ENCODE data around the gene ZNF157. TPM values are rescaled to one million over a fixed set of nuclear protein-coding genes. Genes with fewer than 3 reads are reported as not detected.
A peak's percentile ranks its signal among the peaks of the same experiment; 100 is the strongest.
"Not testable (repeated sequence)": the region's sequence is repeated elsewhere in the genome, so short reads cannot be mapped to it uniquely, and the experiment has no call there.

The ZNF157 gene
- total and polyA plus RNA-seq, 5 experiments from 2014 or later: 0.34 to 2.2 (median 0.67) TPM

- ATAC-seq (peak; percentile 90 to 95), DNase-seq (peak; percentile 46 to 93 (median 78))
- Mint-ChIP-seq H3K36me3 (peaks cover 0 to 2% (median 0%) of the 10 kb centered on the region in 3 donors), H3K9me3 (peaks cover 0 to 9% (median 0%) of the 10 kb centered on the region in 9 donors), H3K4me1 (peaks cover 11 to 36% (median 28%) of the 10 kb centered on the region in 4 donors), H3K27me3 (no peaks in the 10 kb centered on the region), H3K4me3 (peak overlapping the region; percentile 63 to 86 (median 82)), H3K27ac (peak overlapping the region in 9 of 10 donors; percentile 73 to 95 (median 87))
- POLR2A ChIA-PET: interaction anchor here (0.7 to 1.2 kb wide), 2 partner anchors 134 to 219 kb away, joined by 3 read pairs; no protein-coding TSS in a partner anchor
Measured at GRCh38 chrX:47380268-47380667, 9.9 kb downstream of the ZNF157 start.

- POLR2A ChIA-PET: interaction anchor here (0.7 to 1.2 kb wide), 2 partner anchors 133 to 219 kb away, joined by 3 read pairs; no protein-coding TSS in a partner anchor
- Mint-ChIP-seq H3K4me3 (peak overlapping the region in 8 of 10 donors; percentile 12 to 84 (median 60)), H3K4me1 (peaks cover 11 to 36% (median 28%) of the 10 kb centered on the region in 4 donors), H3K27ac (peak overlapping the region in 5 of 10 donors; percentile 36 to 88 (median 59))
- H3K27me3 Mint-ChIP-seq, H3K9me3 Mint-ChIP-seq, ATAC-seq, H3K36me3 Mint-ChIP-seq, DNase-seq: not testable (repeated sequence)
Measured at GRCh38 chrX:47380837-47381236, 10.5 kb downstream of the ZNF157 start.

- Mint-ChIP-seq H3K27ac (peak overlapping the region in 7 of 10 donors; percentile 49 to 85 (median 77)), H3K4me3 (peak overlapping the region in 3 of 10 donors; percentile 37 to 74 (median 48)), H3K36me3 (no peaks in the 10 kb centered on the region), H3K9me3 (peaks cover 0 to 9% (median 0%) of the 10 kb centered on the region in 9 donors), H3K4me1 (peaks cover 11 to 32% (median 27%) of the 10 kb centered on the region in 4 donors), H3K27me3 (no peaks in the 10 kb centered on the region)
- peak; percentile 56 to 64 for ATAC-seq
- POLR2A ChIA-PET: interaction anchor here (0.5 to 2.6 kb wide), 6 partner anchors 23 to 193 kb away, joined by 3 to 17 read pairs (median 3); partner anchors contain the start of gene CDK16
- peak; percentile 43 to 86 (median 66) for DNase-seq
Measured at GRCh38 chrX:47384502-47384901, 14.1 kb downstream of the ZNF157 start.

- no peaks in the 10 kb centered on the region for H3K9me3 Mint-ChIP-seq
- H3K27ac Mint-ChIP-seq: peak overlapping the region; percentile 46 to 98 (median 62)
- POLR2A ChIA-PET: interaction anchor here (0.6 to 1.2 kb wide), 2 partner anchors 125 to 241 kb away, joined by 3 to 6 read pairs; no protein-coding TSS in a partner anchor
- peak overlapping the region; percentile 1 to 76 (median 62) for H3K4me3 Mint-ChIP-seq
- ATAC-seq: peak; percentile 88 to 94
- peak in 4 of 10 donors; percentile 4 to 60 (median 30) for DNase-seq
- H3K27me3 Mint-ChIP-seq: no peaks in the 10 kb centered on the region
- no peaks in the 10 kb centered on the region for H3K36me3 Mint-ChIP-seq
- peaks cover 7 to 27% (median 16%) of the 10 kb centered on the region in 4 donors for H3K4me1 Mint-ChIP-seq
Measured at GRCh38 chrX:47390780-47391179, 20.4 kb downstream of the ZNF157 start.

- Mint-ChIP-seq H3K36me3 (peaks cover 37 to 55% (median 38%) of the 10 kb centered on the region in 3 donors), H3K9me3 (peaks cover 0 to 69% (median 9%) of the 10 kb centered on the region in 9 donors), H3K27ac (no peak overlapping the region), H3K27me3 (no peaks in the 10 kb centered on the region), H3K4me1 (no peaks in the 10 kb centered on the region), H3K4me3 (no peak overlapping the region)
- no peak for DNase-seq
- ATAC-seq: no peak
- POLR2A ChIA-PET: no interaction called here
Measured at GRCh38 chrX:47413179-47413594, 42.8 kb downstream of the ZNF157 start.

- Mint-ChIP-seq H3K36me3 (peaks cover 6 to 18% (median 10%) of the 10 kb centered on the region in 3 donors), H3K27me3 (no peaks in the 10 kb centered on the region), H3K4me3 (no peak overlapping the region), H3K4me1 (peaks cover 0 to 6% (median under 1%) of the 10 kb centered on the region in 4 donors), H3K27ac (peak overlapping the region in 2 of 10 donors; percentile 32 to 46), H3K9me3 (peaks cover 0 to 36% (median 15%) of the 10 kb centered on the region in 9 donors)
- ATAC-seq (no peak), DNase-seq (no peak)
- POLR2A ChIA-PET: no interaction called here
Measured at GRCh38 chrX:47420265-47420664, 49.9 kb downstream of the ZNF157 start.

- Mint-ChIP-seq H3K36me3 (peaks cover 6 to 13% (median 10%) of the 10 kb centered on the region in 3 donors), H3K4me1 (peaks cover 0 to 6% (median under 1%) of the 10 kb centered on the region in 4 donors), H3K27me3 (no peaks in the 10 kb centered on the region), H3K9me3 (peaks cover 0 to 31% (median 15%) of the 10 kb centered on the region in 9 donors), H3K4me3 (no peak overlapping the region), H3K27ac (no peak overlapping the region)
- POLR2A ChIA-PET: no interaction called here
- DNase-seq (no peak), ATAC-seq (no peak)
Measured at GRCh38 chrX:47420962-47421361, 50.6 kb downstream of the ZNF157 start.

- H3K27me3 Mint-ChIP-seq: peaks cover 0 to 2% (median 0%) of the 10 kb centered on the region in 5 donors
- H3K9me3 Mint-ChIP-seq: peaks cover 0 to 24% (median 11%) of the 10 kb centered on the region in 9 donors
- ATAC-seq: no peak
Measured at GRCh38 chrX:47422444-47422843, 52.1 kb downstream of the ZNF157 start.

GRCh38 chrX:47430925-47431324, 60.5 kb downstream of the ZNF157 start:
- H3K9me3 Mint-ChIP-seq: peaks cover 0 to 2% (median 0%) of the 10 kb centered on the region in 9 donors
- no peaks in the 10 kb centered on the region for H3K36me3 Mint-ChIP-seq
- peaks cover 0 to 2% (median 0%) of the 10 kb centered on the region in 5 donors for H3K27me3 Mint-ChIP-seq
- DNase-seq (no peak), ATAC-seq (no peak)
- POLR2A ChIA-PET: no interaction called here
- no peak overlapping the region for H3K27ac Mint-ChIP-seq
- H3K4me3 Mint-ChIP-seq: no peak overlapping the region
- no peaks in the 10 kb centered on the region for H3K4me1 Mint-ChIP-seq

More at GRCh38 chrX:47422444-47422843, 52.1 kb downstream of the ZNF157 start:
- Mint-ChIP-seq H3K4me3 (no peak overlapping the region), H3K36me3 (peaks cover 3 to 10% (median 9%) of the 10 kb centered on the region in 3 donors), H3K4me1 (peaks cover 0 to 6% (median under 1%) of the 10 kb centered on the region in 4 donors), H3K27ac (no peak overlapping the region)
- no peak for DNase-seq
- POLR2A ChIA-PET: no interaction called here

- Mint-ChIP-seq H3K27ac (no peak overlapping the region), H3K4me1 (peaks cover 0 to 2% (median under 1%) of the 10 kb centered on the region in 4 donors), H3K4me3 (no peak overlapping the region), H3K27me3 (no peaks in the 10 kb centered on the region), H3K9me3 (peaks cover 0 to 82% (median 10%) of the 10 kb centered on the region in 9 donors), H3K36me3 (peaks cover 37 to 59% (median 54%) of the 10 kb centered on the region in 3 donors)
- DNase-seq (no peak), ATAC-seq (no peak)
- POLR2A ChIA-PET: no interaction called here
Measured at GRCh38 chrX:47446431-47446830, 76.1 kb downstream of the ZNF157 start.

GRCh38 chrX:47446971-47447370, 76.6 kb downstream of the ZNF157 start:
- Mint-ChIP-seq H3K4me1 (peaks cover 0 to 2% (median under 1%) of the 10 kb centered on the region in 4 donors), H3K9me3 (peaks cover 0 to 83% (median 9%) of the 10 kb centered on the region in 9 donors)
- POLR2A ChIA-PET: no interaction called here

GRCh38 chrX:47447607-47448006, 77.2 kb downstream of the ZNF157 start:
- Mint-ChIP-seq H3K27ac (no peak overlapping the region), H3K4me1 (peaks cover 0 to 2% (median 0%) of the 10 kb centered on the region in 4 donors), H3K27me3 (no peaks in the 10 kb centered on the region), H3K9me3 (peaks cover 0 to 86% (median 7%) of the 10 kb centered on the region in 9 donors), H3K4me3 (no peak overlapping the region), H3K36me3 (peaks cover 49 to 65% (median 59%) of the 10 kb centered on the region in 3 donors)
- POLR2A ChIA-PET: no interaction called here
- DNase-seq (no peak), ATAC-seq (no peak)

More at GRCh38 chrX:47446971-47447370, 76.6 kb downstream of the ZNF157 start:
- no peak for DNase-seq
- Mint-ChIP-seq H3K4me3 (no peak overlapping the region), H3K36me3 (peaks cover 43 to 59% (median 58%) of the 10 kb centered on the region in 3 donors), H3K27ac (no peak overlapping the region), H3K27me3 (no peaks in the 10 kb centered on the region)
- no peak for ATAC-seq

GRCh38 chrX:47448165-47448806, 77.9 kb downstream of the ZNF157 start:
- Mint-ChIP-seq H3K4me1 (peaks cover 0 to 2% (median 0%) of the 10 kb centered on the region in 4 donors), H3K27me3 (no peaks in the 10 kb centered on the region), H3K9me3 (peaks cover 0 to 88% (median 7%) of the 10 kb centered on the region in 9 donors), H3K36me3 (peaks cover 55 to 71% (median 59%) of the 10 kb centered on the region in 3 donors), H3K4me3 (no peak overlapping the region), H3K27ac (no peak overlapping the region)
- no peak for DNase-seq
- POLR2A ChIA-PET: no interaction called here
- ATAC-seq: no peak

All from naive thymus-derived CD8-positive, alpha-beta T cell (primary cell).